Measurements from ENCODE around the gene CACNA2D3.
"Not testable (repeated sequence)": the region's sequence is repeated elsewhere in the genome, so short reads cannot be mapped to it uniquely, and the experiment has no call there.

The CACNA2D3 gene

DNA sequence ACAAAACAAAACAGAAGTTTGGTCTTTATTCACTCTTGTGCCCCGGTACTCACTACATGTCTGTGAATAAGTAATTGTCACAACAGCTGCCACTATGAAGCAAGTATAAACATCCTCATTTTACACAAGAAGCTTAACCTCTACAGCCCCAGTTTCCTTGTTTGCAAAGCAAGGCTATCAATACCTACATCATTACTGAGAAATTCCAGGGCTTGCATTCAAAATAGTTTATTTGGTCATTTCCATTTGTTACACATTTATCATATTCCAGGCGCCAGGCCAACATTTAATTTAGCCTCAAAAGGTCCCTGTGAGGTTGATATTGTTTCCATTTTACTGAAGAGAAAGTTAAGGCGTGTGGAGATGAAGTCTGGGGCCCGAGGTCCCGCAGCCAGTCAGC, 966.9 kb downstream of the CACNA2D3 start:
- no peak for DNase-seq (ENCODE audit: low spot score)

DNA sequence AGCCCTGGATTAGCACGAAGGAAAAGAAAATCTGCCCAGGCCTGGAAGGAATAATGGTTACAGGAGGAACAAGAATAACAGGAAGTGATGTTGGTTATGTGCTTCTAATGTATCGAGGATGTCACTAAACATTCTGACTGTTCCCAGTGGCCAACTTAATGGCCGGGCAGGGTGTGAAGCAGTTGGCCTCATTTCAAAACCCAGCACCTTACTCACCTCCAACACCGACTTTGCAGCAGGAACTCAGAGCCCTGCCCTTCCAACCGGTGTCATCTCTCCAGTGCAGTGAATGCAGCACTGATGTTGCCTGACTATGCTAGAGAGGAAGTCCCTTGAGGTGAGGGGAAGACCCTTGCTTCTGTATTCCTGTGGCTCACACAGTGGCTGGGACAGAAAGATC, 967.9 kb downstream of the CACNA2D3 start:
- DNase-seq (ENCODE audit: low spot score): no peak

DNA sequence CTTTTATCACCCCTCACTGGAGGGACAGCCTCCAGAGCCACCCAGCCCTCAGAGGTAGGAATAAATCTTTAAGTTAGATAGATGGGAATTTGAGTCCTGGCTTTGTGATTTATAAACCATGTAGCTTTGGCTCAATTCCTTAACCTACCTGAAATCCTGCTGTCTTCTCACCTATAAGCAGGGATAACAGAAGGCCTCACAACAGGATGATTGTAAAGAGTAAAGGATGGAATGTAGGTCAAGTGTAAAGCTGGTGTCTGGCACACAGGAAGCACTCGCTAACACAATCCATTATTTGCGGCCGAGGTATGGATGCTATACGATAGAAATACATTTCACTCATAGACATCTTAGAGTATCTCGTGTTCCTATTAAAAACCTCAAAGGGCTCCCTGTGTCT, 968.4 kb downstream of the CACNA2D3 start:
- no peak for DNase-seq (ENCODE audit: low spot score)

GRCh38 chr3:55091381-55092225, 969.3 kb downstream of the CACNA2D3 start:
- no peak for DNase-seq (ENCODE audit: low spot score)

DNA sequence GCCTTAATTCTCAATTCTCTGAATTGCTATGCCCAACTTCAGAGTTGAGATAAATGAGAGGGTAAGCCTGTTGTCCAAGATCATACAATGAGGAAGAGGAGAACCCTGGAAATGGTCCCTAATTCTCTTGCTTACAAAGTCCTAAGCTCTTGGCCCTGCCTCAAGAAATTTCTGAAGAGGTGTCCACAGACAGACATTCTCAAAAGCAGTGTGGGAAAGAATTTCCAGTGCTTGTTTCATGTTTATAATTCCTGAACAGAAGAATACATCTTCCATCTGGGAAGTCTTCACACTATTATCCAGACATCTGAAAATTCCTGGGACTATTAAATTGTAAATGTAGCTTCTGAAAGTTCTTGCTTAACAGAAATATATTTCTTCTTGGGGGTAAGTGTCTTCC, 972.3 kb downstream of the CACNA2D3 start:
- no peak for DNase-seq (ENCODE audit: low spot score)

DNA sequence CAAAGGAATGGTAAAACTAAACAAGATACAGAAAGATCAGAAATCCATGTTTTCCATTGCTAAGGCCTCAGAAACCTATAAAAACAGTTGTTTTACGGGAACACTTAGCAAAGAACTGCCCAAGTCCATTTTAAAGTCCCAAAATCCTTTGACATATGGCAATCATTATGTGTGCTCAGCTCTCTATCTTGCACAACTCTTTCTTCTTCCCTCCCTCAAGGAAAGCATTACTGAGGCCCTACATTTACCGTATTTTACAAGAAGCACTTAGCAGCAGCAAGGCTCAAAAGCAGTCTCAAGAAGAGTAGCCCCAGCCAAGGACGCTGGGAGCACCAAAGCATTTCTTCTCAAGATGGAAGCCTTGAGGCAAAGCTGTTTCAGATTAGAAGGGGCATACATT, 975.1 kb downstream of the CACNA2D3 start:
- DNase-seq (ENCODE audit: low spot score): no peak

DNA sequence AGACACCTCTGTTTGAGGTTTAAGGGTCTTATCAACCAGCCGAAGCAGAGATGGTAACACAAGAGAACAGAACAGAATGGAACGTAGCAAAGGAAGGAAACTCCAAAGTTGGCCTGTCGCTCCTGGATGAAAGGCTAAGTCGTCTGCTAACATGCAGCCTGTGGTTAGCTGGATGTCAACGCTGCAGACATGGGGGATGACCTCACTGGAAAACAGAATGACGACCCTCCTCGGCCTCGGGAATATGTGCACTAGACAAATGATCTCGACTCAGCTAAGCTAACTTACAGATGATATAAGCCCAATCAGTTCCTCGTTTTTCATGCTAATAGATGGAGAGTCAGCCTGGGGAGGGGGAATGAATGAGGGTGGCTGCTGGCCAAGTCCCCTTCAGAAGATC, 983.3 kb downstream of the CACNA2D3 start:
- DNase-seq (ENCODE audit: low spot score): no peak

GRCh38 chr3:55107187-55107586, 984.8 kb downstream of the CACNA2D3 start:
- no peak for DNase-seq (ENCODE audit: low spot score)

GRCh38 chr3:55111906-55112305, 989.6 kb downstream of the CACNA2D3 start:
- not testable (repeated sequence) for DNase-seq (ENCODE audit: low spot score)

DNA sequence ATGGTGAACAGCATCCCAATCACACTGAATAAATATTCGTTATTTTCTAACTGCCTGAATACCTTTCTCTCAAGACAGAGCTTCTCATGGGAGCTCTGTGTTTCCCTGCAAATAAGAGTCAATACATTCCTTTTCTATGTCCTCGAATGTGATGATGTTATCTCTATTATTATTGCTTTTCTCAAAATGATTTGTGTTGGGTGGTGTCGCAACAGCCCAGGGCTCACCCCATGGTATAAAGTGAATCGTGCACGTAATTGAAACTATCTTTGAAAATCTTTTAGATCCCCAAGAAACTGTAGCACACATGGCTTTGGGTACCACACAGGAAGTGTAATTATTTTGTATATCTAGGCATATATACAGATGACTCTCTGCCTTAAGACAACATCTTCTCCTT, 996.1 kb downstream of the CACNA2D3 start:
- no peak for DNase-seq (ENCODE audit: low spot score)

DNA sequence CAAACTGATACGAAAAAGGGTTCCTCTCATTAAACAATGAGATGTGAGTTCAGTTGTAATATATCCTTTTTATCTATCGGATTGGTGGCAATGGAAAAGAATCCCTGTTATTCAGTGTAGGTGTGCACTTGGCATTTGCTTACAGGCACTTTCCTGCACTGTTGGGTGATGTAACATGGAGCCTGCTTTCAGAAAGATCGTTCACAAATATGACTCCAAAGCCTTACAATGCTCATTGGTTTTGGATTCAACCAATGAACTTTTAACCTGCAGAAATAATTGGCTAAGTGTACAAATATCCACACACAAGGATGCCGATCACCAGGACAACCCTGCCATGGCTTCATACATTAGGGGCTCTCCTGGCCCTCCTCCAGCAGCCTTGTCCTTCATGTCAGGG, 996.9 kb downstream of the CACNA2D3 start:
- no peak for DNase-seq (ENCODE audit: low spot score)

DNA sequence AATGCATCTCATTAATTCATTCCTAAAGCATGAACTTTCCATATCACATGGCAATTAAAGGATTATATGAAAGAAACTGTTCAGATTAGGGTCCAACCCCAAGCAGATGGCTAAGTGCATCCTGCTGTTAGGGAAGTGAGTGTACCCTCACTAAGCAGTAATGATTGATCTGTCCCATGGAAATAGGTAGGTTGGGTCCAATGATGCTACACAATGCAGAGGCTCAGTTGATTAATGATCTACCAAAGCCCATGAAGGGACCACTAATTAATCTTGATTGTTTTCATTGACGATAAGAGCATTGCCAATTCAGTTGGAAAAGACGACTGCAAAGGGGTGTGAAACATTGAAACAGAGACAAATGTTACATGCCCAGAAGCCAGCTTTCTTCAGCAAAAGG, 1000.0 kb downstream of the CACNA2D3 start:
- DNase-seq (ENCODE audit: low spot score): no peak
